HCT116 (cell line): ENCODE measurements around the gene GMDS. TPM values are rescaled to one million over a fixed set of nuclear protein-coding genes. Genes with fewer than 3 reads are reported as not detected.

Experiments used
- ATAC-seq: fragments of 200-7000 bp; cut with Tn5 transposase; 2 replicates; pipeline ENCODE4 v1.9.1; 2020; ENCODE audit warnings: mild to moderate bottlenecking, moderate library complexity
- BruUV-seq: library from RNA; stranded (reverse); fragments of 400-500 nt; replicated peaks from 2 replicates; lab custom pipeline; 2021; lab: Mats Ljungman, UMichigan
- CTCF ChIA-PET: fragments of 300-600 bp; sonication (Branson Sonifier 250); formaldehyde crosslinking; loops from one replicate; lab custom pipeline; 2021; ENCODE audit warnings: antibody characterized with exemption; lab: Charles Lee
- POLR2A ChIA-PET: fragments of 300-600, 350-600 bp; sonication (Branson Sonifier 250); formaldehyde crosslinking; loops from one replicate; lab custom pipeline; 2021; ENCODE audit warnings: antibody characterized with exemption; lab: Charles Lee
- RAD21 ChIA-PET, 2 experiments: fragments of 300-600 bp; sonication (Branson Sonifier 250); formaldehyde crosslinking; loops; one replicate each; lab custom pipeline; 2023; ENCODE audit warnings: low total read pairs in 2 of 2; ENCODE audit not compliant: uncharacterized antibody in 2 of 2, unreplicated experiment in 2 of 2, low non-redundant PET in 1 of 2; lab: Charles Lee
- DNase-seq: peaks from one replicate; pipeline ENCODE4 v3.0.0-alpha.2; 2010; ENCODE audit warnings: low read depth, low spot score
- H2AFZ ChIP-seq: fragments of 200-600 bp; shearing (Covaris generic), sonication (generic); 2 replicates; pipeline ENCODE4 v1.6.1; 2017; ENCODE audit warnings: low read depth, mixed run types, mixed read lengths, antibody characterized with exemption, low read length; ENCODE audit not compliant: poor library complexity, severe bottlenecking
- H3K27ac ChIP-seq: 2 replicates; pipeline ENCODE4 v1.5.1; 2012; ENCODE audit warnings: low read depth, low read length
- H3K27me3 ChIP-seq: fragments of 200-600 bp; sonication (generic); 2 replicates; pipeline ENCODE4 v1.6.1; 2016; ENCODE audit warnings: mixed run types, low read length, mixed read lengths; ENCODE audit not compliant: insufficient read depth
- H3K36me3 ChIP-seq, 2 experiments: fragments of 200-500 bp in 1 of 2; fragments of 200-600 bp in 1 of 2; sonication (Bioruptor generic) in 1 of 2; sonication (generic) in 1 of 2; 2 replicates each; pipeline versions ENCODE4 v1.5.1 to v1.6.1; 2014 to 2016; ENCODE audit warnings: low read length in 2 of 2, inconsistent platforms in 1 of 2, mixed read lengths in 1 of 2, mixed run types in 1 of 2; ENCODE audit not compliant: insufficient read depth in 2 of 2, control insufficient read depth in 1 of 2
- H3K4me1 ChIP-seq, 2 experiments: fragments of 200-600 bp in 1 of 2; sonication (generic) in 1 of 2; 2 replicates each; pipeline versions ENCODE4 v1.5.1 to v1.6.1; 2012 to 2017; ENCODE audit warnings: low read length in 2 of 2, inconsistent platforms in 1 of 2, mild to moderate bottlenecking in 1 of 2, mixed read lengths in 1 of 2, mixed run types in 1 of 2, moderate library complexity in 1 of 2; ENCODE audit not compliant: insufficient read depth in 2 of 2, control insufficient read depth in 1 of 2
- H3K4me2 ChIP-seq: fragments of 200-600 bp; sonication (generic); 2 replicates; pipeline ENCODE4 v1.6.1; 2017; ENCODE audit warnings: mixed run types, low read length, mixed read lengths
- H3K4me3 ChIP-seq, 2 experiments: fragments of 200-600 bp in 1 of 2; sonication (generic) in 1 of 2; replicated peaks in 1 of 2; 2 replicates each; pipeline ENCODE4 v1.5.1; 2011 to 2016; ENCODE audit warnings: low read length in 2 of 2, control low read depth in 1 of 2, low read depth in 1 of 2, mild to moderate bottlenecking in 1 of 2, mixed read lengths in 1 of 2, mixed run types in 1 of 2
- H3K79me2 ChIP-seq: fragments of 200-600 bp; sonication (generic); 2 replicates; pipeline ENCODE4 v1.6.1; 2017; ENCODE audit warnings: mild to moderate bottlenecking, mixed run types, low read length, moderate library complexity, mixed read lengths; ENCODE audit not compliant: insufficient read depth
- H3K9ac ChIP-seq: fragments of 200-600 bp; sonication (generic); 2 replicates; pipeline ENCODE4 v1.6.1; 2016; ENCODE audit warnings: low read length, mixed read lengths
- H3K9me2 ChIP-seq: fragments of 200-600 bp; sonication (generic), shearing (Covaris generic); 2 replicates; pipeline ENCODE4 v1.6.1; 2017; ENCODE audit warnings: mixed run types, mild to moderate bottlenecking, moderate library complexity; ENCODE audit not compliant: insufficient read depth
- H3K9me3 ChIP-seq, 2 experiments: fragments of 200-500 bp in 1 of 2; fragments of 200-600 bp in 1 of 2; sonication (Bioruptor generic) in 1 of 2; sonication (generic) in 1 of 2; 2 replicates each; pipeline ENCODE4 v1.6.1; 2014 to 2017; ENCODE audit warnings: low read length in 2 of 2, mixed read lengths in 2 of 2, inconsistent platforms in 1 of 2, low read depth in 1 of 2, mild to moderate bottlenecking in 1 of 2, mixed run types in 1 of 2, moderate library complexity in 1 of 2; ENCODE audit not compliant: control insufficient read depth in 1 of 2, insufficient read depth in 1 of 2
- H4K20me1 ChIP-seq: fragments of 200-600 bp; sonication (generic), shearing (Covaris generic); 2 replicates; pipeline ENCODE4 v1.6.1; 2017; ENCODE audit warnings: mixed run types, mild to moderate bottlenecking, moderate library complexity; ENCODE audit not compliant: insufficient read depth
- TCF7L2 ChIP-seq: IDR thresholded peaks from 2 replicates; pipeline ENCODE4 v1.7.0; 2011; ENCODE audit warnings: borderline replicate concordance, inconsistent platforms; ENCODE audit not compliant: insufficient read depth, insufficient read length; ENCODE audit errors: extremely low read depth
- intact Hi-C: fragments of 100-400 bp; cut with micrococcal nuclease; formaldehyde crosslinking; loops from 2 replicates; pipeline ENCODE4 v1.10.0; 2022
- total RNA-seq: library from RNA; stranded (reverse); gene quantifications from one replicate; pipeline ENCODE4 v1.2.1, GENCODE V29; 2021; ENCODE audit not compliant: unreplicated experiment
- TF ChIP-seq, protein P1 (sequence below): IDR thresholded peaks from 2 replicates; pipeline ENCODE4 v1.6.1; 2012
- TF ChIP-seq, protein P2 (sequence below): IDR thresholded peaks from 2 replicates; pipeline ENCODE4 v1.6.1; 2011; ENCODE audit warnings: mild to moderate bottlenecking, low read length, moderate library complexity; ENCODE audit not compliant: insufficient replicate concordance; ENCODE audit errors: extremely low read depth
- TF ChIP-seq, protein P3 (sequence below), 3 experiments: fragments of 200-600 bp in 1 of 3; sonication (generic) in 1 of 3; IDR thresholded peaks in 2 of 3; conservative IDR thresholded peaks in 1 of 3; 2 replicates each; pipeline ENCODE4 v1.5.1; 2012 to 2017; ENCODE audit warnings: low read depth in 2 of 3, low read length in 2 of 3, antibody characterized with exemption in 1 of 3, borderline replicate concordance in 1 of 3, control low read depth in 1 of 3, mild to moderate bottlenecking in 1 of 3, mixed read lengths in 1 of 3, mixed run types in 1 of 3, moderate library complexity in 1 of 3; ENCODE audit not compliant: insufficient read depth in 1 of 3

The GMDS gene
- total RNA-seq, 1 experiment from 2014 or later: 34.4 TPM

DNA sequence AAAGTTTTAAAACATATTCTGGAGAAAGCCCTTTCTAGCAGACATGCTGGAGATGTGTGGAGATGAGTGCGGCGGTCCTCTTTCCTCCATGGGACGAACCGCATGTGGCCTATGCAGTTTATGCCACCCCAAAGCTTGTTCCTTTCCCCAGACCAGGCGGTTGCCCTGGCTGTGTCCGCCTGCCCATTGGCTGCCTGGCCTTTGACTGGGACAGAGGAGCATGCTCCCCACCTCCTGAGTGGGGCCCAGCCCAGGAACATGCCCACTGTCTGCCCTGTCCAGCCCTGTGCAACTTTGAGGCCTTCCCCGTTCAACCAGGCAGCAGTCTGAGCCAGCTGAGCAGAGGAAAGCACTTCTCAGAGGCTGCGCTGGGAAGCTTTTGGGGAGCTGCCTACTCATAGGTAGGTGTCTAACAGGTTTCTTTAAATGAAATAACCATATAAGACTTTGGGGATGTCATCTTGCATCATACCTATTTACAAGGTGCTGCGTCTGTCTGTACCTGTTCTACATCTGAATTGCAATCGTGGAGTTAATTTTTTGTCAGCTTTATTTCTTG lies 615.1 kb downstream of the GMDS start:
- intact Hi-C loops: no loop called here
- POLR2A ChIA-PET: interaction anchor here (0.6 kb wide), 1 partner anchor 103 kb away, joined by 3 read pairs; no protein-coding TSS in a partner anchor

More for the DNA sequence above, 615.1 kb downstream of the GMDS start:
- Histone ChIP-seq H3K4me2 (peak overlapping the region; percentile 47), H3K36me3 (no peaks in the 10 kb centered on the region), H3K9me3 (no peaks in the 10 kb centered on the region), H3K79me2 (no peaks in the 10 kb centered on the region), H4K20me1 (no peaks in the 10 kb centered on the region), H3K9ac (no peak overlapping the region), H3K9me2 (no peaks in the 10 kb centered on the region), H2AFZ (no peak overlapping the region), H3K27ac (peak overlapping the region; percentile 72), H3K4me3 (0 out of 4 replicates have a peak overlapping the region, but pooled peaks of 1 of the 2 experiments have one; percentile 3), H3K27me3 (no peaks in the 10 kb centered on the region), H3K4me1 (peaks cover 28 to 32% of the 10 kb centered on the region in 2 experiments)
- ChIA-PET RAD21 (interaction anchor here in 1 of 2 experiments (1.0 kb wide), 1 partner anchor 18 kb away, joined by 3 read pairs; no protein-coding TSS in a partner anchor), CTCF (no interaction called here)
- ATAC-seq: peak; percentile 46
- TF ChIP-seq, protein P1, sequence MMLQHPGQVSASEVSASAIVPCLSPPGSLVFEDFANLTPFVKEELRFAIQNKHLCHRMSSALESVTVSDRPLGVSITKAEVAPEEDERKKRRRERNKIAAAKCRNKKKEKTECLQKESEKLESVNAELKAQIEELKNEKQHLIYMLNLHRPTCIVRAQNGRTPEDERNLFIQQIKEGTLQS: no peak
- TF ChIP-seq, protein P2, sequence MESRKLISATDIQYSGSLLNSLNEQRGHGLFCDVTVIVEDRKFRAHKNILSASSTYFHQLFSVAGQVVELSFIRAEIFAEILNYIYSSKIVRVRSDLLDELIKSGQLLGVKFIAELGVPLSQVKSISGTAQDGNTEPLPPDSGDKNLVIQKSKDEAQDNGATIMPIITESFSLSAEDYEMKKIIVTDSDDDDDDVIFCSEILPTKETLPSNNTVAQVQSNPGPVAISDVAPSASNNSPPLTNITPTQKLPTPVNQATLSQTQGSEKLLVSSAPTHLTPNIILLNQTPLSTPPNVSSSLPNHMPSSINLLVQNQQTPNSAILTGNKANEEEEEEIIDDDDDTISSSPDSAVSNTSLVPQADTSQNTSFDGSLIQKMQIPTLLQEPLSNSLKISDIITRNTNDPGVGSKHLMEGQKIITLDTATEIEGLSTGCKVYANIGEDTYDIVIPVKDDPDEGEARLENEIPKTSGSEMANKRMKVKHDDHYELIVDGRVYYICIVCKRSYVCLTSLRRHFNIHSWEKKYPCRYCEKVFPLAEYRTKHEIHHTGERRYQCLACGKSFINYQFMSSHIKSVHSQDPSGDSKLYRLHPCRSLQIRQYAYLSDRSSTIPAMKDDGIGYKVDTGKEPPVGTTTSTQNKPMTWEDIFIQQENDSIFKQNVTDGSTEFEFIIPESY: no peak
- no peak for TF ChIP-seq TCF7L2
- TF ChIP-seq, protein P3, sequence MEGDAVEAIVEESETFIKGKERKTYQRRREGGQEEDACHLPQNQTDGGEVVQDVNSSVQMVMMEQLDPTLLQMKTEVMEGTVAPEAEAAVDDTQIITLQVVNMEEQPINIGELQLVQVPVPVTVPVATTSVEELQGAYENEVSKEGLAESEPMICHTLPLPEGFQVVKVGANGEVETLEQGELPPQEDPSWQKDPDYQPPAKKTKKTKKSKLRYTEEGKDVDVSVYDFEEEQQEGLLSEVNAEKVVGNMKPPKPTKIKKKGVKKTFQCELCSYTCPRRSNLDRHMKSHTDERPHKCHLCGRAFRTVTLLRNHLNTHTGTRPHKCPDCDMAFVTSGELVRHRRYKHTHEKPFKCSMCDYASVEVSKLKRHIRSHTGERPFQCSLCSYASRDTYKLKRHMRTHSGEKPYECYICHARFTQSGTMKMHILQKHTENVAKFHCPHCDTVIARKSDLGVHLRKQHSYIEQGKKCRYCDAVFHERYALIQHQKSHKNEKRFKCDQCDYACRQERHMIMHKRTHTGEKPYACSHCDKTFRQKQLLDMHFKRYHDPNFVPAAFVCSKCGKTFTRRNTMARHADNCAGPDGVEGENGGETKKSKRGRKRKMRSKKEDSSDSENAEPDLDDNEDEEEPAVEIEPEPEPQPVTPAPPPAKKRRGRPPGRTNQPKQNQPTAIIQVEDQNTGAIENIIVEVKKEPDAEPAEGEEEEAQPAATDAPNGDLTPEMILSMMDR (IDR thresholded peaks at IDR 0.05 in 2 of 3, conservative IDR thresholded peaks at IDR 0.05 in 1 of 3; ENCODE audit: borderline replicate concordance in 1 of 3, insufficient read depth in 1 of 3, low read depth in 2 of 3, low read length in 2 of 3): no peak
- DNase-seq: no peak
- BruUV-seq: no TSS peak
